Left renal pelvis (tissue), 4 donors: ENCODE data around the gene RFC1. TPM values are rescaled to one million over a fixed set of nuclear protein-coding genes. Genes with fewer than 3 reads are reported as not detected.
"Not testable (repeated sequence)": the region's sequence is repeated elsewhere in the genome, so short reads cannot be mapped to it uniquely, and the experiment has no call there.

ENCODE experiments used
- DNase-seq, 4 donors: peaks; one replicate each; pipeline ENCODE4 v3.0.0-alpha.2; 2013; ENCODE audit warnings: low read depth in 4 of 4, low spot score in 3 of 4
- polyA plus RNA-seq, 4 donors: library from polyadenylated mRNA; unstranded; fragments of 120-200 nt; gene quantifications; one replicate each; pipeline ENCODE4 v1.2.1, GENCODE V29; 2013; ENCODE audit not compliant: insufficient read length in 4 of 4

The RFC1 gene
- polyA plus RNA-seq, 4 donors, result 56.4 to 81.6 (median 74.9) TPM

DNA sequence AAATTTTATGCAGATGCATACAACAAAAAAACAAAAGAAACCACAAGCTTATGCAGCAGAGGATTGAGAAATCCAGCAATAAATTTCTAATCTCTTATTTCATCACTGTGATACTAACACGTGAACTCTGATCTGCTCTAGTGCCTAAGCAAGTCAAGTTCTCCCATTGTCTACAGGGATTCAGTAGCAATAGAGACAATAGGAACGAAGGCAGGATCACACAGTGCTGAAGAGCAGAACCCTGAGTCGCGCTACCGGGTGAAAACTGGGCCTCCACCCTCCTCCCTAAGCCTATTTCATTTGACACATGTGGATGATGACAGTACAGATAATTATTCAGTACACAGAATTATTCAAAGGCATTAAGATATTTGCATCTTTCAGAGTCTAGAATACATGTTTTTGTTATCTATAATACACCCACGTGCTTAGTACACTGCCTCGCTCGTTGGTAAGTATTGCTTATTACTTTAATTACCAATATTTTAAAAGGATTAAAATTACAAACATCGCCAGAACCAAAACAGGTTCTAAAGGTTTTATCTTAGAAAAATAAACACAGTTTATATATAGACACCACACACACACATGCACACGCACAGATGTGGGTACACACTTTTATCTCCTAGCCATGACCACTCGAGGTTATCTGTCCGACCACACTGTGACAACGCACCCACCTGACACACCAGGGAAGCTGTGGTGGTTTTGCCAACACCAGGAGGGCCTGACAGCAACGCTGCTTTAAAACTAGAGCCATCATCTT lies 60.1 kb downstream of the RFC1 start:
- DNase-seq, result no peak

DNA sequence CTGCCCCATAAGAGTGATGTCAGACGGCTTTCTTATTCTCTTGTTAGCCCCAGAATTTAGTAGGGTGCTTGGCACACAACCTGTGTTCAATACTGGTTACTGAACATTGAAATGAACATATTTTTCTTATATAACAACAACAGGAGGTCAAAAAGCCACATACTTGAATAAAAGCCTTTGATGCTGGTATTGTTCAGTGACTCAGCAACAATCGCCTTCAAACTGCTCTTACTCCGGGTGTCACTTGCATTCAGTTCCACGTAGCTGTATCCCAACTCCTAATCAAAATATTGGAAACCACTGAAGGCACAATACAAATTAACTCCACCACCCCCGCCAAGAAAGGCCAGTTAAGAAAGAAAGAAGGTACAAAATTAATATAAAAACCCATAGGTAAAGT lies 61.5 kb downstream of the RFC1 start:
- DNase-seq, result no peak

DNA sequence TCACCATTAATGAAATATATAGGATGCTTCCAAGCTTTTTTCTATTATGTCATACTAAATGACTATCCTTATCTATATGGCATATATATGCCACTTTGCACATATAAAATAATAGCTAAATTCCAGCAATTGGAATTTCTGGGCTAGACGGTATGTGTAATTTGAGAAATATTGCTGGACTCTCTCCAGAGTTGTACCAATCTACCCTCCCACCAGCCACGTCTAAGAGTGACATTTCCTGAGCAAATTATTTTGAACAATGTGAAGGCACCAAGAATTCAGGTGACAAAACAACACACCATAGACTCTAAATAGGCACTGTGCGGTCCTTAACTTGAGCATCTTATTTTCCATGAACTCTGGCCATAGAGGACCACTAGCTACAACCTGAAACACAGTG lies 62.3 kb downstream of the RFC1 start:
- DNase-seq, result no peak

DNA sequence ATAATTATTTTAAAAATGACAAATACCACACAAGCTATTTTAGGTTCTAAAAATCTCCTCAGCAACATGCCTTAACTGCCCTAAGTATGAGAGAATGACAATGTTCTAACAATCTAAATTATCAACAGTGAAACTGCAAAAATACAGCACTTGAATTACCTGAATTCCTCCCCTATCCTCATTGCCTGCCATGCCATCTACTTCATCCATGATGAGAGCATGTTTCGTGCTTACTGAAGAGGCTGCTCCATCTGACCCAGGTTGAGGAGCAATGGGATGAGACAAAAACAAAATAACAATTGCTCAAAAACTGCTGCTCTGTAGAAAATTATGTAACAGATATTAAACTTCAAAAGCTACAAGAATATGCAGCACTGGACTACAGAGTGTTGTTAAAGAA lies 63.3 kb downstream of the RFC1 start:
- no peak for DNase-seq

DNA sequence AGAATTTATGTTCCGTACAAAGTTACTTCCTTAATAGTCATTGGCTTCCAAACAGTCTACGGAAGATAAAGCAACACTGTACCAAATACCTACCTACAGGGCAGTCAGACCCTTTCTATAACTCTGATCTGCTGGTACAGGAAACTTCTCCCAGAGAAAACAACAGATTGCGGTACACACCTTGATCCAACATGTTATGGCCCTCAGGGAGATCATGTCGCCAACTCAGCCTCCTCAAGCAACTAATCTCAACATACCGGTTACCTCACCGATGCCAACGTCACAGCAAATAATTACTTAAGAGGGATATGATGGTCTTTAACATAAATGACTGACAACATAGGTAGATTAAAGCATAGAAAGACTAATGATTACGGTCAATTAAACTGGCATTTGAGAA lies 70.4 kb downstream of the RFC1 start:
- DNase-seq, result no peak

DNA sequence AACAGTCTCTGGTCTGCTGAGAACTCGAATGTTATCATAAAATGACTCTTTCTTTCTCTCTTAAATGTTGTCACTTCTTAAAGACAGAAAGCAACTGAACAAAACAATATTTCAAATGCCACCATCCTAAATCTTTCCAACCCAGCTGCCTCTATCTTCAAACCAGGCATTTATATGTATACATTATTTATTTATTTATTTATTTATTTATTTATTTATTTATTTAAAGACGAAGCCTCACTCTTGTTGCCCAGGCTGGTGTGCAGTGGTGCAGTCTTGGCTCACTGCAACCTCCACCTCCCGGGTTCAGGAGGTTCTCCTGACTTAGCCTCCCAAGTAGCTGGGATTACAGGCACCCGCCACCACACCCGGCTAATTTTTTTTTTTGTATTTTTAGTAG lies 73.7 kb downstream of the RFC1 start:
- not testable (repeated sequence) for DNase-seq

DNA sequence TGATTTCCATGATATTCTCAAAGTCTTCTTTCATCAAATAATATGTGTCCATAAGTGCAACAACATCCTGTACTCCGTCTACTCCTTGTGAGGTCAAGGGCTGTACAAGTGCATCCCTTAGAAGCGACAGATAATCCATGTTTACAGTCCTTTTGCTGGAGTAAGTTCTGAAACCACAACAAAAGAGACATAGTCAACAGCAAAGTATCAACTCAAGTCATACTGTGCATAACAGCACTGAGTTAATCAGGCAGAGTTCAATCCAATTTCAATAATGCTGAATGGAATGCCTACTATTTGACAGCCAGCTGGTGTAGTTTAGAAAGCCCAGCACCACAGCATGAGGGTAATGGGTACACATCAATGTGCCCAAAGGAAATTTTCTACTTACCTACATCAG lies 74.5 kb downstream of the RFC1 start:
- DNase-seq, result no peak

DNA sequence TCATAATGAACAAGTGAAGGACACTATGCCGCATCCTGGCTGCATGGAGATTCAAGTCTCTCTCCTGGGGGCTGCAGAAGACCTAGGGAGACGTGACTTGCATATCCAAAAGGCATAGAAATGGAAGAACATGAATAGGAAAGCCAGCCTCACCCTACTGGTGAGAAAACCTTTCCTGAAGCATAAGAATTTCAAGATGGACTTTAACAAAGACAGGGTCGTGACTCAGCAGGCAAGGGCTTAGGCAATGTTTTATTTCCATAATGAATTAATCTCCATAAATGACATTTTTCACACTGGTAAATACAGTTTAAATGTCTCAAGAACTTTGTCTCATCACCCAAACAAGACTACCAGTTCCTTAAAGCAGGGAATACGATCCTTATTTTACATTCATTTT lies 78.9 kb downstream of the RFC1 start:
- no peak for DNase-seq

DNA sequence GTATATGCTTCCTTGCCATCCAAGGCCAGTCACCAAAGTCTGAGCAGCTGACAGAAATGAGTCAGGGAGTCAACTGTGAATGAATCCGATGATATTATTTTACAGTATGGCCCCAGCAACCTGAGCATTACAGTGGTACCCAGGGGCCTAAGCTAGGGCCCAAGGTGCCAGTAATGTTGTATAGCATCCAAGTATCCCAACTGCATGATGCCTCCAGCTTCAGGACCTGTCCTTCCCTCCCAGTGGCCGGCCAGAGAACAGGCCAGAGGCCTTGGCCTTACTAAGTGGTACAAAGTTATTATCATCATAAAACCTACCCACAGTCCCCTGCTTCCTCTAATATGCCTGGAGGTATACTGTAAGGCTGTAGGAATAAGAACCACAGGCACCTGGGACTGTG lies 79.9 kb downstream of the RFC1 start:
- no peak for DNase-seq

DNA sequence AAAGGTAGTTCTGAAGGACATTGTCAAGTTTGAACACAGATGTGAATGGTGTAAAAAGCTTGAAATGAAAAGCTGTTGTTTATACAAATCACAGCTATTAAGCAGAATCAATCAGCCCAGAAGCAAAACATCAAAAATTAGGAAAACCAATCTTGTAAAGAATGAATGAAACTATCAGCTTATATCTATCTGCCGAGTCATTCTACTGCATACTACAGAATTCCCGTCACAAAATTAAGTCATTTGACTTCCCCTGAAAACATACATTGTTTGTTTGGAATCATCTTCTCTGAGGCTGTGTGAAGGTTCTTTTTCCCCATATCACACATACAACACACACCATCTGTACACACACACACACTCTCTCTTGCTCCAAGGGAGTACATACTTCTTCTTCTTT lies 80.3 kb downstream of the RFC1 start:
- DNase-seq, result no peak

DNA sequence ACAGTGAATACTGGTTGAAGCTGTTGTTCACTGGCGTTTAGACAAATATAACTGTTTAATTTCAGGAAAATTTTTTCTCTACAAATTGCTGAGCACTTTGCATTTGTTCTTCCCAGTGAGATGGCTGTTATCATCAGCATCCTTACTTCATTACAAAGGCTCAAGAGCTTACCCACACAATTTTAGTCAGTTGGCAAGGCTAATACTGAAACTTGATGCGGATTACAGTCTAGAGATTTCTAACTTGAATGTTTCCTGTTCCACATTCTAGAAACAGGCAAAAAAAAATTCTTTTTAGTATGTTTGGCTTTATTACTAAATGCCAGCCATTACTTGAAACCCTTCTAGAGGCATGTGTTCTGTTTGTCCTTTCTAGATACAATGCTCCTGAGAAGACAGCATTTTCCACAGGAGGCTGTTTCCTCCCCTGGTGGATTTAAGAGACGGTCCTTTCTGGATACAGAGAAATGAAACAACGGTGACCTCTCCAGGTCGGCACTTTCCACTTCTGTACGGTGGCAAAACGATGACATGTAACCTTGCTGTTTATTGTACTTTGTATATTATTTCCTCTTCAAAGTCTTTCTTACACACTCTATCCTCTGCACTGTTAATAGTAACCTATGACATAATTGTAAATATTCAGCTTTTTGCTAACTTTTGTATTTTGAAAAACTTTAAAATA lies 80.9 kb downstream of the RFC1 start:
- DNase-seq, result no peak

DNA sequence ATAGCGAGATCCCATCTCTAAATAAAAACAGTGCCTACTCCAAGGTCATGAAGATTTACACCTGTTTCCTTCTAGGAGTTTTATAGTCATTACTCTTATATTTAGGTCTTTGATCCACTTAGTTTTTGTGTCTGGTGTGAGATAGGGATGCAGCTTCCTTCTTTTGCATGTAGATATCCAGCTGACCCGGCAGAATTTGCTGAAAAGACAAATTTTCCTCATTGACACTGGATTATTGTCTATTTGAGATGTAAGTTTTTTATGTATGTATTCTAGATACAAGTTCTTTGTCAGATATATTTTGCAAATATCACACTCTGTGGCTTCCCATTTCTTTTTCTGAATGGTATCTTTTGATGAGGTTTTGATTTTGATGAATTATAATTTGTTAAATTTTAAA lies 85.4 kb downstream of the RFC1 start:
- no peak for DNase-seq

DNA sequence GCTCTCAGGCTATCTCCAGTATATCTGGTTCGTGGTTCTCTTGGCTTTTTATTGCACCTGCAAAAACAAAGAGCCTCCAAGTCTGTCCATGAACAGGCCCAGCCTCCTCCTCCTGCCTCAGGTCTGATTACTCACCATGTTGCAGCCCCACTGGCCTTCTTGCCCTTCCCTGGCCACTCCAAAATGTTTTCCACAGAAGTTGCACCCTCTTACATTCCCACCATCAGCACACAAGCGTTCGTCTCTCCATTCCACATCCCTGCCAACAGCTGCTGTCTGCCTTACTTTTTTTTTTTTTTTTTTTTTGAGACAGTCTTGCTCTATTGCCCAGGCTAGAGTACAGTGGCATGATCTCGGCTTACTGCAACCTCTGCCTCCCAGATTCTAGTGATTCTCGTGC lies 86.7 kb downstream of the RFC1 start:
- no peak for DNase-seq

DNA sequence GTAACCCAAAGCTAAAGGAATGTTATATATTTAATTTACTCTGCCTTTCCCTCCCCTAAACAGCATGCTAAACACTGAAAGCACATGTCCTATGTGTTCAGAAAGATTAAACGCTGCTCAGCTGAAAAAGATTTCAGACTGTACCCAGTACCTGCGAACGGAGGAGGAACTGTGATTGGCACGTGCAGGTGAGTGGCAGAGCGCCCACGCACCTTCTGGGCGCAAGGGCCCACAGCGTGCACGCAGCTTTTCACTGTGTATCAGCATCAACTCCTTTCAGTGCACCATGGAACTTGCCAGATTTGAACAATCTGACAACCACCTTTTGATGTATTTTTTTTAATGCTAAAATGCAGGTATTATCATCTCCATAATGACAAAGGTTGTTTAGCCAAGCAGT lies 87.7 kb downstream of the RFC1 start:
- no peak for DNase-seq

DNA sequence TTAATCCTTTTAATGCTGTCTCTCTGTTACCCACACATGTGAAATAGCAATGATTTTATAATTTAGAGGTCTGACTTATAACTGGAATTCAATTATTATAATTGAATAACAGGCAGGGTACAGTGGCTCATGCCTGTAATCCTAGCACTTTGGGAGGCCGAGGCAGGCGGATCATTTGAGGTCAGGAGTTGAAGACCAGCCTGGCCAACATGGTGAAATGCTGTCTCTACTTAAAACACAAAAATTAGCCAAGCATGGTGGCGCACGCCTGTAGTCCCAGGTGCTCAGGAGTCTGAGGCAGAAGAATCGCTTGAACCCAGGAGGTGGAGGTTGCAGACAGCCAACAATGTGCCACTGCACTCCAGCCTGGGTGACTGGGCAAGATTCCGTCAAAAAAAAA lies 88.5 kb downstream of the RFC1 start:
- not testable (repeated sequence) for DNase-seq

DNA sequence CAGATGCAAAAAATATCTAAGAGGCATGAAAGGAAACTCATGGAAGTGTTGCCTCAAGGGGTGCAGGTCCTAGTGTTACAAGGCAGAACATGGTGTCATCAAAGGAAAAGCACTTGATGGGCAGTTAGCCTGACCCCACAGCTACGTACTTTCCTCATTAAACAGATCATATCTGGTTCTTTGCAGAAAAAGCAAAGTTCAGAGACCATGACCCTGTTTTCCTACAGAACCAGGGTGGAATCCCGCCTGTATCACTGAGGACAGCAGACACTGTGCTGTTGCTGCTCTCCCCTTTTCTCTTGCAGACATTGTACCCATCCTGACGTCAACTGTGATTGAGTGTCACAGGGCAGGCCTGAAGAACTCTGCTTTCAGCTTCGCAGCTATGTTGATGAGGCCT lies 91.7 kb downstream of the RFC1 start:
- no peak for DNase-seq

DNA sequence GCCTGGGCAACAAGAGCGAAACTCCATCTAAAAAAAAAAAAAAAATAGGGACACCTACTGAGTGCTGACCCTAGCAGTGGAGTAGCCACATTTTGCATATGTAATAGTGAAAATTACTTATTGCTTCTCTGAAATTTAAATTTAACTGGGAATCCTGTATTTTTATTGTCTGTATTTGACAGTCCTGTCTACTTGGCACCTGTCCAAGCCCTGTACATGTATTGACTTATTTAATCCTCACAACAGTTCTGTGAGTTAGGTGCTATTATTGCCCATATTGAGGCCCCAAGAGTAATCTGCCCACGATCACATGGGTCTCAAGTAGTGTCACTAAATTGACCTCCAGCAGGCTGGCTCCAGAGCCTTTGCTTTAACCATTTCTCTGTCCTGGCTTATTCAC lies 102.3 kb downstream of the RFC1 start:
- DNase-seq, result no peak

DNA sequence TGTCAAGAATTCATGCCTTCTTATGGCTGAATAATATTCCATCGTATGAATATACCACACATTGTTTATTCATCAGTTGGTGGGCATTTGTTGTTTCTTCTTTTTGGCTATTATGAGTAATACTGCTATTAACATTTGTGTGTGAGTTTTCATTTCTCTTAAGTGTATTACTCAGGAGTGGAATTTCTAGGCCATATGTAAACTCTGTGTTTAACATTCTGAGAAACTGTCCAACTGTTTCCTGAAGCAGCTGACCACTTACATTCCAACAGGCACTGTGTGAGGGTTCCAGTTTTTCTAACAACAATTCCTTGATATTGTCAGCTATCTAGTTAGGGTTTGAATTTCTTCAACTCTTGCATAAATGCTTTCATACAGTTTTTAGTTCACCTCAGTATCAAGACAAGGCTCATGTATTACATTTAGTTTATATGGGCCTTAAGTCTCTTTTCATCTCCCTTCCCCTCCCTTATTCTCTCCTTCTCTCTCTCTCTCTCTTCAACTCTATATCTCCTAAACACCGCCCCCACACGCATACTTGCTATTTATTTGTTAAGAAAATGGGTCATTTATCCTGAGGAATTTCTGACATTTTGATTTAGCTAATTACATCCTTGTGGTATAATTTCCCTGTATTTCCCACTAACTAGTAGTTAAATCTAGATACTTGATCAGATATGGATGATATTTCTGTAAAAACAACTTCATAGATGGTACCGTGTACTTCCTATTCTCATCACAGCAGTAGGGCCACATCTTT lies 106.4 kb downstream of the RFC1 start:
- no peak for DNase-seq

DNA sequence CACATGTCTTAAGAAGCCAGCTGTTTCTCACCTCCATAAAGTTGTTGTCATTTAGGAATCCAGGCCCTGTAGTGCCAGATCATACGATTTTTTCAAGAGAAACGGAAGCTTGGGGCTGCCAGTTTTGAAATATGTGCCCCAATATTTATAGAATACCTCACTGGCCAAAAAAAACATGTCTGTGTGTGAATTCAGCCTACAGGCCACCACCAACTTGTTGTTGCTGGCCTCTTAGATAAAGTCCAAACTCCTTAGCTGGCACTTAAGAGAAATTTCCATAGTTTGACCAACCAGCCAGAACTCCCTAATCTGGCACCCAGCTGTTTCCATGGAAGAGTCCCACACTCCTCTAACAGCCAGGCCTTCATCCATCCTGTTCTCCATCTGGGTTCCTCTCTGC lies 109.7 kb downstream of the RFC1 start:
- DNase-seq, result no peak

DNA sequence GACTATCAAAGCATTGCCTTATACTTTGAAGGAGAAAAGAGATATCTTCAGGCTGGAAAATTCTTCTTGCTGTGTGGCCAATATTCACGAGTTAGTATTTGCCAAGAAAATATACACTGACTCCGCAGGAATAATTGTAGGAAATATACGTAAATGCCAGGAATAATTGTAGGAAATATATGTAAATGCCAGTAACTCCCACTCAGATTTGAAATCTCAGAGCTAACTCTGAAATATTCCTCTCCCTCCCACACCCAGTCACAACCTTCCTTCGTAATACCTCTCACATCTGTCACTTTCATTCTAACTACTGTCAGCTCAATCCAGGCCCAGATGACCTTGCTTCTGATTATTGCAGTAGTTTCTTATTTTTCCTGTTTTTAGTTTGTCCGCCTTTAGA lies 110.3 kb downstream of the RFC1 start:
- no peak for DNase-seq

DNA sequence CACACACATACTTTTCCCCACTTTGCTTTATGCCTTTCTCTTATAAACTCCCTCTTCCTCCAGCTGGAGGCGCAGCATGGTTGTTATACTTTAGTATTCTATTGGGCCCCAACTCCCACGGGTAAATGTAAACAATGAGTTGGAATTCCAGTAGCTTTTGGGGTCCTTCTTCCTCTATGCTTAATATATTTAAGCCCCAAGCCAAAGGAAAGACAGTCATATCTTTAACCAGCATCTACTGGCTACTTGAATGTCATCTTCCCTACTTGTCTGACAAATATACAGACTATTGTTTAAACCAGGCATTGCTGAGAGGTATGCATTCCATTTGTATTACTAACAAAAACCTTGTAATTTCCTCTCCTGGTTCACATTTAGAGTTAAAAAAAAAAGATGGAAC lies 110.9 kb downstream of the RFC1 start:
- no peak for DNase-seq

DNA sequence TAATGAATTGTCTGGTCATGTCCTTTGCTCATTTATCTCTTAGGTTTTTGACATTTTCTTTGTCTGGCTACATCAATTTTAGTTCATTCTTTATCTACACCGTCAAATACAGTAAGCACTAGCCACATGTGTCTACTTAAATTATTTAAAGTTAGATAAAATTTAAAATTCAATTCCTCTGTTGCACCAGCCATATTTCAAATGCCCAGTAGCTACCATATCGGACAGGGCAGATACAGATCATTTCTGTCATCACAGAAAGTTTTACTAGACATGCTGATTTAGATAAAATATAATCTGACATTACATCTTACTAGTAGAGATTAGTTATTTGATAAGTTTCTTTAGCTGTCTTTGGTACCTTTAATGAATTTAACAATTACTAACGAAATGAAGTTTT lies 122.7 kb downstream of the RFC1 start:
- no peak for DNase-seq
